HG03571 (cell line): ENCODE data around the gene PTBP3.
"Not testable (repeated sequence)": the region's sequence is repeated elsewhere in the genome, so short reads cannot be mapped to it uniquely, and the experiment has no call there.

ENCODE experiments used
- ATAC-seq: cut with Tn5 transposase; IDR thresholded peaks from one replicate; pipeline ENCODE4 v1.9.1; 2021; ENCODE audit not compliant: unreplicated experiment

Gene PTBP3

DNA sequence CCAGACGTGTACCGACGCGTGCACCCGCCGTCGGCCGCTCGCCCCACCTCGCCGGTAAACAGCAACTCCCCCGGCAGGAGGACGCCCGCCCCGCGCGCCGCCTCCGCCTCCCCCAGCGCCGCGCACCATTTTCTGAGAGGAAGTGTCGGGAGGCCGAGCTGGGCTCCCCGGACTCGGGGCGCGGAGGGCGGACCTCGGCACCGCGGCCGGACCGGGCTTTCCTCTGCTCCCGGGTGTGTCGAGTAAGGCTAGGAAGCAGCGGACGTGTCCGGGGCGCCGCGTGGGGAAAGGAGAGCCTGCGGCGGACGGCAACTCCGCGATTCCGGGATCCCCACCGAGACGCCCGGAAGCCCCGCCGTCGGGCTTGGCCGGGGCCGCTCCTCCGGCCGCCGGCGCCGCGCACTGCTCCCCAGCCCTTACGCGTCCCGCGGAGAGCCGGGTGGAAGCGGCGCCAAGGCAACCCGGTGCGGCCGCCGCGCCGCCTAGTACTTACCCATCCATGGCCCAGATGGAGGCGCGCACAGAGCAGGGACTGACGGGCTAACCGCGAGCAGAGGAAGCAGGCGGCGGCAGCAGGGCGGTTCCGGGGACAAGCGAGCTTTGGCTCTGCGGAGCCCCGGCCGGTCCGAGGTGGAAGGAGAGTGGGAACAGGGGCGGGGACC is at the start of gene PTBP3:
PTBP3 (minus strand) TSS at position 643 of the 662 bp plus-strand sequence. CDS start 35,754 bp downstream, outside the sequence.
- peak; percentile 51 for ATAC-seq

DNA sequence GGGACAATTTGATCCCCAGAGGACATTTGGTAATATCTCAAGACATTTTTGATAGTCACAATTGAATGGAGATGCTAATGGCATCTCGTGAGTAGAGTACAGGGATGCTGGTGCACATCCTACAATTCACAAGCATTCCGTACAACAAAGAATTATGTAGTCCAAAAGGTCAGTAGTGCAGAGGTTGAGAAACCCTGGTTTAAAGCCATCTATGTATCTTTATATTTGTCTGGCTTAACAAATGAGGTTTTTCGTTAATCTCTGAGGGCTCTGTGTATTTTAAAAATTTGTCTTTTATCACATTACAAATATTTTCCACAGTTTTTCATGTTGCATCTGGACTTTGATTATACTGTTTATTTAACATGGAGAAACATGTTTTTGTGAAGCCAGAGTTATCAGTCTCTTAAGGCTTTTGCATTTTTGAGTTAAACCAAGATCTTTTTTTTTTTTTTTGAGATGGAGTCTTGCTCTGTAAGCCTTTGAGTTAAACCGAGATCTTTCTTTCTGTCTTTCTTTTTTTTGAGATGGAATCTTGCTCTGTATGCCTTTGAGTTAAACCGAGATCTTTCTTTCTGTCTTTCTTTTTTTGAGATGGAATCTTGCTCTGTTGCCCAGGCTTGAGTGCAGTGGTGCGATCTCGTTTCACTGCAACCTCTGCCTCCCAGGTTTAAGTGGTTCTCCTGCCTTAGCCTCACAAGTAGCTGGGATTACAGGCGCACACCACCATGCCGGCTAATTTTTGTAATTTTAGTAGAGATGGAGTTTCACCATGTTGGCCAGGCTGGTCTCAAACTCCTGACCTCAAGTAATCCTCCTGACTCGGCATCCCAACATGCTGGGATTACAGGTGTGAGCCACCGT is 49.3 kb upstream of the PTBP3 start:
- ATAC-seq, result no peak

- ATAC-seq, result no peak
Measured at GRCh38 chr9:112382066-112382465, 48.6 kb upstream of the PTBP3 start.

DNA sequence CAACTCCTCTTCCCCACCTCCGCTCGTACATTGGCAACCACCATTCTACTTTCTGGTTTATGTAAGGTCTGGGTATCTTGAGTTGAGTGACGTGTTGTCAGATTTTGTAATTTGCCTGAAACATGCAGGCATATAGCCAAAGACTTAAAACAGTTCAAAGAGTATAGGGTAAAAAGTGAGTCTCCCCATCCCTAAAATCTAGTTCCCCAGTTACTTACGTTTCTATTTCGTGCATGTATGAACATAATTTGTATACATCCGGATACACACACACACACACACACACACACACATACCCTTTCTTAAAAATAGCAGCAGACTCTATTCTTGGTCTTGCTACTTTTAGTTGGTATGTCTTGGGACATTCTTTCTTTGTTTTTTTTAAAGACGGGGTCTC is 47.4 kb upstream of the PTBP3 start:
- no peak for ATAC-seq

- ATAC-seq, result peak; percentile 9
Measured at GRCh38 chr9:112380102-112380824, 46.8 kb upstream of the PTBP3 start, which contains the start of gene HSDL2. Gene HSDL2 (plus strand): TSS chr9:112380108. CDS start chr9:112380164, 56 bp downstream.

- ATAC-seq, result peak; percentile 82
Measured at GRCh38 chr9:112379177-112380101, 46.0 kb upstream of the PTBP3 start.

DNA sequence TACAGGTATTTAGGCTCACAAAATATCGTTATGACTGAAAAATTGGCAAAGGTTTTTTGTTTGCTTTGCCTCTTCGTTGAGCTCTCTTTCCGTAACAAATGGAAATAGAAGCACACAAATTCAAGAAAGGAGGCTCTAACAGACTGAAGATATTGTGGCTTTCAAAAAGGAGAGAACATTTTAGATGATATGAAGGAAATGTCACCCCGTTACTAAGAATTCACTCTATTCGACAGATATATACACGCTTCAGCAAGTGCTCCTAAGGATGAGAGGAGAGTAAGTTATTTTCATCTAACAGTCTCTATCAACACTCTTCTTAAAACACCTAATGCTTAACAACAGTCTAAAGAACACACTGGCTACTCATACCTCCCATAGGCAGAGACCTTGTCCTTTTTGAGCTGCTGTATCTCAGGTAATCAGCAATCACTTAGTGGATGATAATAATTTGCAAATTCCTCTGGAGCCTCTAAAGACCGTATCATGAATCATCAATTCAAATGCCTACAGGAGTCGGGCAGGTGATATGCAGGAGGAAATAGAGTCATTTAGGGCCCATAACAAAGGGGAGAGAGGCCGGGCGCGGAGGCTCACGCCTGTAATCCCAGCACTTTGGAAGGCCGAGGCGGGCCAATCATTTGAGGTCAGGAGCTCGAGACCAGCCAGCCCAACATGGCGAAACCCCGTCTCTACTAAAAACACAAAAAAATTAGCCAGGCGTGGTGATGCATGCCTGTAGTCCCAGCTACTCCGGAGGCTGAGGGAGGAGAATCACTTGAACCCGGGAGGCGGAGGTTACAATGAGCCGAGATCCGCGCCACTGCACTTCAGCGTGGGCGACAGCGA is 45.1 kb upstream of the PTBP3 start:
- peak; percentile 12 for ATAC-seq

DNA sequence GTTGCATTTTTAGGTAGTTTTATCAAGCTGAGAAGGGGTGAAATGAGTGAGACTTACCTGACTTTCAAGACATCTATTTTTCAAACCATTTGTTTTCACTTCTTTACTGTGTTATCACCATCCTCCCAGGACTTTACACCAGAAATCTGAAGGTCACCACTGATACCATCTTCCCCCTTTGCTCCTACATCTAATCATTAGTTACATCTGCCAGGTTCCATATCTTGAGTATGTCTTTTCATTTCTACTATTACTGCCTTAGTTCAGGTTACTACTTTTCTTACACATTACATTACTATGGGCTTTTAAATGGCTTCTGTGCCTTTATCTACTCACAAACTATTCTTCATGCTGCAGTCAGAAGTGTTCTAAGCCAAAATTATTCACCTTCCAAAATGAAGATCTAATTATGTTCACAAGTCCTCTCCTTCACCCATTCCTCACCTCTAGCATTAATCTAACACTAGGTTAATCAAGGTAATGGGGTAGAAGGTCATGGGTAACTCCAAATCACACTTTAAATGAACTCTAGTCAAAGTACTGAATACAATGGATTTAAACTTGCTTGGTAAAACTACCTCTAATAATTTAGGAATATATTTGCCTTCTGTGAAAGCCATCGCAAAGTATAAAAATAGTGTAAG is 44.4 kb upstream of the PTBP3 start:
- no peak for ATAC-seq

GRCh38 chr9:112377087-112377486 is 43.7 kb upstream of the PTBP3 start:
- ATAC-seq, result no peak

DNA sequence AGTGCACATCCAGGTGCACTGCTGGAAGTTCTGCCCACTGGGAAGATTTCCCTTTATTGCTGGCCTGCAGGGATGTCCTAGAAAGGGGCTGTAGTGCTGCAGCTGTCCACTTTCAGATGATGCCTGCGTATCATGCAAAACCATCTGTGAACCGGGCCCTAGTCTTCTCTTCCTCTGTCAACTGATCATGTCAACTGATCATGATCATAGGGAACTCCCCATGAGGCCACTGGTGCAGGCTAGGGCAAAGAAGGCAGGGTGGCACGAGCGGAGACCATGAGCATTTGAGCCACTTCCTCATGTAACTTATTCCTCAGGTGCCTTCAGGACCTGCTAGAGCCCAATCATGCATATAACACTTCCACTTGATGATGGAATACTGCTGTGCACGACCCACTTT is 41.9 kb upstream of the PTBP3 start:
- ATAC-seq, result no peak

GRCh38 chr9:112374232-112374631 is 40.8 kb upstream of the PTBP3 start:
- not testable (repeated sequence) for ATAC-seq

DNA sequence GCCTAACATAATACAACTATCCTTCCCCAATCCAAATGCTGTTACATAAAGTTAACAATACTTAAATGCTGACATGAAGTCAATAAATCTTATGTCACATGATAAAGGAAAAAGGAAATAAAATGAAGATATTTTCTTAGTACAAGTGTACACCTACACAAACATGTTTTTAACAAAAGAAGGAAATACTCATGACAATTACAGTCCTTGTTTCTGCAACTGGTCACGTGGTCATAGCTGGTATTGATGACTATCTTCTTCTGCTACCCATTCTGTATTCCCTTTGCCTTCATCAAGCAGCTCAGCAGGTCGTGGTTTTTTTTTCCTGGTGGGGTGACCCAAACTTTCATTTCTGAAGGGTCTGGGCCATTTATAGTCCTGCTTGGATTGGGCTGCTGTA is 40.2 kb upstream of the PTBP3 start:
- ATAC-seq, result not testable (repeated sequence)

DNA sequence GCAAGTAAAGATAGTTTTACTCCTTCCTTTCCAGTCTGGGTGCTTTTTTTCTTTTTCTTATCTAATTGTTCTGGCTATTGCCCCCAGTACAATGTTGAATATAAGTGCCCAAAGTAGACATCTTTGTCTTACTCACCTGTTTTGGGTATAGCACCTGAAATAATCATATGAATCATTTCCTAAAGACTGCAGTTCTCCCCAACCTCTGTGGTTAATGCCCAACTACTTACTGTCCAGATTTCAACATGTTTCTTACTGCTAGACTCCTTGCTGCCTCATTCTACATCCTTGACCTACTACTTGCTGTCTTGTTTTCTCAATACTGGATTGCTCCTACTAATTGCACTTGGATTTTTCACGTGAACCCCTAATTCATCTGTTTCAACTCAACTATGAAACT is 37.6 kb upstream of the PTBP3 start:
- no peak for ATAC-seq

GRCh38 chr9:112369817-112370216 is 36.4 kb upstream of the PTBP3 start:
- ATAC-seq, result no peak

DNA sequence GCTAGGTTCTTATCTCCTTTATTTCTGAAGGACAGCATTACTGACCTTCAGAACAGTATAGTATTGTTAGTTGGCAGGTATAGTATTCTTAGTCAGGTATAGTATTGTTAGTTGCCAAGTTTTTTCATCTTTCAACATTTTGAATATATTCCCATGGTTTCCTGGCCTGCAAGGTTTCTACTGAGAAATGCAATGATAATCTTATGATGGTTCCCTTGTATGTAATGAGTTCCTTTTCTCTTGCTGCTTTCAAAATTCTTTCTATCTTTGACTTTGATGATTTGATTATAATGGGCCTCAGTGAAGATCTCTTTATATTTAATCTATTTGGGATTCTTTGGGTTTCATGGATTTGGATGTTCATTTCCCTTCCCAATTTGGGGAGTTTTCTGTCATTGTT is 34.0 kb upstream of the PTBP3 start:
- ATAC-seq, result no peak

DNA sequence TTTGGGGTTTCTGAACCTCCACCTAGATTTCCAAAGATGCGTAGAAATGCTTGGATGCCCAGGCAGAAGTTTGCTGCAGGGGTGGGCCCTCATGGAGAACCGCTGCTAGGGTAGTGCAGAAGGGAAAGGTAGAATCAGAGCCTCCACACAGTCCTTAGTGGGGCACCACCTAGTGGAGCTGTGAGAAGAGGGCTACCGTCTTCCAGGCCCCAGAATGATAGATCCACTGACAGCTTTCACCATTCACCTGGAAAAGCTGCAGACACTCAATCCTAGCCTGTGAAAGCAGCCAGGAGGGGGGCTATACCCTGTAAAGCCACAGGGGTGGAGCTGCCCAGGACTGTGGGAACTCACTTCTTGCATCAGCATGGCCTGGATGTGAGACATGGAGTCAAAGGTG is 33.2 kb upstream of the PTBP3 start:
- ATAC-seq, result no peak

DNA sequence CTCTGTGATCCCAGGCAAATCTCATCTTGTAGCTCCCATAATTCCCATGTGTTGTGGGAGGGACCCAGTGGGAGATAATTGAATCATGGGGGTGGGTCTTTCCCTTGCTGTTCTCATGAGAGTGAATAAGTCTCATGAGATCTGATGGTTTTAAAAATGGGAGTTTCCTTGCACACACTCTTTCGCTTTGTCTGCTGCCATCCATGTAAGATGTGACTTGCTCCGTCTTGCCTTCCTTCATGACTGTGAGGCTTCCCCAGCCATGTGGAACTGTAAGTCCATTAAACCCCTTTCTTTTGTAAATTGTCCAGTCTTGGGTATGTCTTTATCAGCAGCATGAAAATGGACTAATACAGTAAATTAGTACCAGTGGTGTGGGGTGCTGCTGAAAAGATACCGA is 31.8 kb upstream of the PTBP3 start:
- ATAC-seq, result not testable (repeated sequence)

GRCh38 chr9:112364761-112365160 is 31.3 kb upstream of the PTBP3 start:
- no peak for ATAC-seq

DNA sequence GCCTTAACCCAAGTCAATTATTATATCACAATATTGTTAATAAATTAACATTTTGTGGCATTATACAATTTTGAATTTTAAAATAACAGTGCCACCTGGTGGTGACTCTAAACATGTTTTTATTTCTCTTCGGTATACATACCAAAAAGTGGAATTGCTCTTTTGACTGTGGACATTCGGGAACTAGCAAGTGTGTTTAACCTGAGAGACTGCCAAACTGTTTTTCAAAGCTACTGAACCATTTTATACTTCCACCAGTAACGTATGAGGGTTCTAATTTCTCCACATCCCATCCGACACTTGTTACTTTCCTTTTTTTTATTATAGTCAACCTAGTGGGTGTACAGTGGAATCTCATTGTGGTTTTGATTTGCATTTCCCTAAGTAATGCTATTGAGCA is 28.2 kb upstream of the PTBP3 start:
- no peak for ATAC-seq
